Measurements from ENCODE around the gene CTNNA3. TPM values are rescaled to one million over a fixed set of nuclear protein-coding genes. Genes with fewer than 3 reads are reported as not detected.

The CTNNA3 gene
- total RNA-seq, 4 donors from 2014 or later = 14.3 to 49.5 (median 24.2) TPM

- Histone ChIP-seq H3K27me3 (no peaks in the 10 kb centered on the region), H3K36me3 (no peaks in the 10 kb centered on the region), H3K4me3 (no peak overlapping the region), H3K27ac (no peak overlapping the region), H3K9me3 (no peaks in the 10 kb centered on the region), H3K4me1 (no peaks in the 10 kb centered on the region)
- DNase-seq = no peak
- ATAC-seq = no peak
- in situ Hi-C loops (cut with MboI; ENCODE audit: low sequenced_read_pairs in 4 of 4) (no loop called here), intact Hi-C loops (cut with DNase I; ENCODE audit: low total_unique reads) (no loop called here)
- TF ChIP-seq POLR2A (IDR thresholded peaks at IDR 0.05) (no peak), CTCF (IDR thresholded peaks at IDR 0.05 in 4 of 5, conservative IDR thresholded peaks at IDR 0.05 in 1 of 5) (no peak)
Measured at GRCh38 chr10:66192162-66192831, 1503.7 kb downstream of the CTNNA3 start.

- Histone ChIP-seq H3K27ac (no peak overlapping the region), H3K27me3 (no peaks in the 10 kb centered on the region), H3K4me1 (no peaks in the 10 kb centered on the region), H3K9me3 (no peaks in the 10 kb centered on the region), H3K4me3 (no peak overlapping the region), H3K36me3 (no peaks in the 10 kb centered on the region)
- in situ Hi-C loops (cut with MboI; ENCODE audit: low sequenced_read_pairs in 4 of 4) = no loop called here
- no peak for TF ChIP-seq CTCF (IDR thresholded peaks at IDR 0.05 in 4 of 5, conservative IDR thresholded peaks at IDR 0.05 in 1 of 5)
- DNase-seq (no peak), ATAC-seq (no peak)
- intact Hi-C loops (cut with DNase I; ENCODE audit: low total_unique reads) = no loop called here
Measured at GRCh38 chr10:66190413-66190812, 1505.6 kb downstream of the CTNNA3 start.

GRCh38 chr10:66189271-66189670, 1506.7 kb downstream of the CTNNA3 start:
- in situ Hi-C loops (cut with MboI; ENCODE audit: low sequenced_read_pairs in 4 of 4) = no loop called here
- H3K27ac ChIP-seq = no peak overlapping the region
- DNase-seq = no peak
- no peaks in the 10 kb centered on the region for H3K4me1 ChIP-seq
- TF ChIP-seq CTCF (IDR thresholded peaks at IDR 0.05 in 4 of 5, conservative IDR thresholded peaks at IDR 0.05 in 1 of 5) (no peak), POLR2A (IDR thresholded peaks at IDR 0.05) (no peak)
- no peaks in the 10 kb centered on the region for H3K36me3 ChIP-seq
- no peak overlapping the region for H3K4me3 ChIP-seq
- ATAC-seq = no peak
- H3K27me3 ChIP-seq = no peaks in the 10 kb centered on the region
- intact Hi-C loops (cut with DNase I; ENCODE audit: low total_unique reads) = no loop called here
- no peaks in the 10 kb centered on the region for H3K9me3 ChIP-seq

GRCh38 chr10:66187053-66187733, 1508.8 kb downstream of the CTNNA3 start:
- TF ChIP-seq CTCF (IDR thresholded peaks at IDR 0.05 in 4 of 5, conservative IDR thresholded peaks at IDR 0.05 in 1 of 5) (no peak), POLR2A (IDR thresholded peaks at IDR 0.05) (no peak)
- H3K27me3 ChIP-seq = no peaks in the 10 kb centered on the region
- no peak for DNase-seq
- H3K9me3 ChIP-seq = no peaks in the 10 kb centered on the region
- intact Hi-C loops (cut with DNase I; ENCODE audit: low total_unique reads) (no loop called here), in situ Hi-C loops (cut with MboI; ENCODE audit: low sequenced_read_pairs in 4 of 4) (no loop called here)
- no peaks in the 10 kb centered on the region for H3K36me3 ChIP-seq
- H3K27ac ChIP-seq = no peak overlapping the region
- no peak for ATAC-seq
- H3K4me1 ChIP-seq = no peaks in the 10 kb centered on the region
- no peak overlapping the region for H3K4me3 ChIP-seq
